Sigmoid colon (tissue), 7 donors: ENCODE measurements around the gene GDPD5. TPM values are rescaled to one million over a fixed set of nuclear protein-coding genes. Genes with fewer than 3 reads are reported as not detected.

Experiments used
- DNase-seq: peaks from one replicate; pipeline ENCODE4 v3.0.0-alpha.2; 2019
- H3K27ac ChIP-seq, 4 donors: fragments of 200-600 bp; sonication (generic); one replicate each; pipeline ENCODE4 v1.5.1; 2016 to 2019; ENCODE audit warnings: mild to moderate bottlenecking in 1 of 4
- H3K27me3 ChIP-seq, 3 donors: fragments of 200-600 bp; sonication (generic); one replicate each; pipeline ENCODE4 v1.5.1; 2019; ENCODE audit warnings: mild to moderate bottlenecking in 1 of 3
- H3K36me3 ChIP-seq, 4 donors: fragments of 200-600 bp; sonication (generic); one replicate each; pipeline ENCODE4 v1.5.1; 2016 to 2019
- H3K4me1 ChIP-seq, 4 donors: fragments of 200-600 bp; sonication (generic); one replicate each; pipeline ENCODE4 v1.5.1; 2017 to 2019
- H3K4me3 ChIP-seq, 4 donors: fragments of 200-600 bp; sonication (generic); one replicate each; pipeline ENCODE4 v1.5.1; 2017 to 2019; ENCODE audit warnings: mild to moderate bottlenecking in 2 of 4, moderate library complexity in 1 of 4
- H3K9me3 ChIP-seq, 4 donors: fragments of 200-600 bp in 3 of 4; sonication (generic) in 3 of 4; one replicate each; pipeline versions ENCODE4 v1.5.1 to v1.6.1; 2013 to 2019
- EP300 ChIP-seq, 4 donors: sonication (generic); formaldehyde crosslinking; IDR thresholded peaks; one replicate each; pipeline ENCODE4 v1.6.1; 2017; ENCODE audit warnings: antibody characterized with exemption in 4 of 4
- POLR2A ChIP-seq, 2 donors: fragments of 450-650 bp; IDR thresholded peaks; one replicate each; pipeline ENCODE4 v1.6.1; 2016; ENCODE audit warnings: antibody characterized with exemption in 2 of 2, mild to moderate bottlenecking in 2 of 2, moderate library complexity in 2 of 2
- POLR2AphosphoS5 ChIP-seq, 4 donors: sonication (generic); formaldehyde crosslinking; IDR thresholded peaks; one replicate each; pipeline ENCODE4 v1.6.1; 2017; ENCODE audit warnings: antibody characterized with exemption in 4 of 4
- WGBS, 2 donors: extraction: QIAGEN DNeasy Blood & Tissue Kit; methylation state at CpG; one replicate each; pipeline ENCODE4 v1.1.7; 2013; 5-methylcytosine and 5-hydroxymethylcytosine counted together
- intact Hi-C: fragments of 100-400 bp; cut with DNase I; formaldehyde crosslinking; loops from one replicate; pipeline ENCODE4 v1.15.1; 2023
- polyA plus RNA-seq, 3 donors: library from polyadenylated mRNA; stranded (reverse); fragments of 200-250 nt; gene quantifications; one replicate each; pipeline ENCODE4 v1.2.3, GENCODE V29; 2013
- total RNA-seq, 4 donors: library from RNA; depleted of rRNA; stranded (reverse); fragments of >200 nt; gene quantifications; one replicate each; pipeline ENCODE4 v1.1.0, GENCODE V29; 2016
- TF ChIP-seq, protein P1 (sequence below), 4 experiments: fragments of 450-650 bp in 3 of 4; fragments of 200-600 bp in 1 of 4; IDR thresholded peaks; one replicate each; pipeline ENCODE4 v1.5.1; 2016 to 2019; ENCODE audit warnings: antibody characterized with exemption in 4 of 4, mild to moderate bottlenecking in 3 of 4, moderate library complexity in 2 of 4
- donor health status: healthy with polysubstance abuse.
- donor health status: Bipolar disorder and iron deficiency.
- donor health status: healthy.

GDPD5 gene
- total and polyA plus RNA-seq, 7 donors: 2.4 to 8.1 (median 5.8) TPM; not detected in 1

- peaks cover 0 to 4% (median 0%) of the 10 kb centered on the region in 4 donors for H3K9me3 ChIP-seq
- H3K27ac ChIP-seq: peak overlapping the region in 1 of 4 donors; percentile 12
- H3K36me3 ChIP-seq: no peaks in the 10 kb centered on the region
- no peak for DNase-seq
- H3K4me1 ChIP-seq: peaks cover 0 to 29% (median 18%) of the 10 kb centered on the region in 4 donors
- intact Hi-C loops: no loop called here
- 20 to 30% methylated on average over 32 of the region's 32 CpGs for WGBS, 2 donors
- H3K27me3 ChIP-seq: peaks cover 9 to 49% (median 44%) of the 10 kb centered on the region in 3 donors
- H3K4me3 ChIP-seq: peak overlapping the region in 3 of 4 donors; percentile 36 to 47 (median 37)
- no peak for TF ChIP-seq POLR2A (IDR thresholded peaks at IDR 0.05)
- TF ChIP-seq, protein P1, sequence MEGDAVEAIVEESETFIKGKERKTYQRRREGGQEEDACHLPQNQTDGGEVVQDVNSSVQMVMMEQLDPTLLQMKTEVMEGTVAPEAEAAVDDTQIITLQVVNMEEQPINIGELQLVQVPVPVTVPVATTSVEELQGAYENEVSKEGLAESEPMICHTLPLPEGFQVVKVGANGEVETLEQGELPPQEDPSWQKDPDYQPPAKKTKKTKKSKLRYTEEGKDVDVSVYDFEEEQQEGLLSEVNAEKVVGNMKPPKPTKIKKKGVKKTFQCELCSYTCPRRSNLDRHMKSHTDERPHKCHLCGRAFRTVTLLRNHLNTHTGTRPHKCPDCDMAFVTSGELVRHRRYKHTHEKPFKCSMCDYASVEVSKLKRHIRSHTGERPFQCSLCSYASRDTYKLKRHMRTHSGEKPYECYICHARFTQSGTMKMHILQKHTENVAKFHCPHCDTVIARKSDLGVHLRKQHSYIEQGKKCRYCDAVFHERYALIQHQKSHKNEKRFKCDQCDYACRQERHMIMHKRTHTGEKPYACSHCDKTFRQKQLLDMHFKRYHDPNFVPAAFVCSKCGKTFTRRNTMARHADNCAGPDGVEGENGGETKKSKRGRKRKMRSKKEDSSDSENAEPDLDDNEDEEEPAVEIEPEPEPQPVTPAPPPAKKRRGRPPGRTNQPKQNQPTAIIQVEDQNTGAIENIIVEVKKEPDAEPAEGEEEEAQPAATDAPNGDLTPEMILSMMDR (IDR thresholded peaks at IDR 0.05): no peak
- TF ChIP-seq EP300 (IDR thresholded peaks at IDR 0.05): no peak
- TF ChIP-seq POLR2AphosphoS5 (IDR thresholded peaks at IDR 0.05): no peak
These were observed 94.8 kb downstream of the GDPD5 start for GRCh38 chr11:75430714-75431532.

DNA sequence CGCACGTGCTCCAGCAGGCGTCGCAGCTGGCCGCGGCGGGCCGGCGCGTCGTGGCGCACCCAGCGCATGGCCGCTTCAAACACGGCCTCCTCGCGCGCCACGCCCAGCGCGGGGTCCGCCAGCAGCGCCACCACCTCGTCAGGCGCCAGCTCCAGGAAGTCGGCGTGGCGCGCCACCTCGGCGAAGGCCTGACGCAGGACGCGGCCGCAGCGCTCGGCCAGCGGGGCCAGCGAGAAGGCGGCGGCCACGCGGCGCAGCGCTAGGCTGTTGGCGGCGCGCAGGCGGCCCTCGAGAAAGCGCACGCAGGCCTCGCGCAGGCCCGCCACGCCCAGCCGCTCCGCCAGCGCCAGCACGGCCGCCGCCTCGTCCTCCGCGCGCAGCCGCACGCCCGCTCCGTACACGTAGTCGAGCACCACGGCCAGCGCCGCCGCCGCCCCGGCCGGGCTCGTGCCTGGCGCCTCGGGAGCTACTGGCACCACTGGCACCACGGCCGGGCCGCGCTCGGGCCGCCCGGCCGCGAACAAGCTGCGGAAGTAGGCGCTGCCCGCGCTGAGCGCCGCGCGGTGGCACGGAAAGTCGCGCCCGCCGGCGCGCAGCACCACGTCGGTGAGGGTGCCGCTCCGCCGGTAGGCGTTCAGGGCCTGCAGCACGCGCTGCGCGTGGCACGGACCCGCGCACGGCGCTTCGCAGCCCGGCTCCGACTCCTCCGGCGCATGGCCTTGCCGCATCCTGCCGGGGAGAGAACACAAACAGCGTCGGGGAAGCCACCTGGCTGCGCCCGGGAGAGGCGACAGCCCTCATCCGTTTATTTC lies 95.6 kb downstream of the GDPD5 start:
- peak; percentile 65 for DNase-seq
- H3K9me3 ChIP-seq: peaks cover 0 to 4% (median 0%) of the 10 kb centered on the region in 4 donors
- no peak for TF ChIP-seq POLR2AphosphoS5 (IDR thresholded peaks at IDR 0.05)
- TF ChIP-seq EP300 (IDR thresholded peaks at IDR 0.05): no peak
- no peak for TF ChIP-seq POLR2A (IDR thresholded peaks at IDR 0.05)
- TF ChIP-seq, protein P1 (IDR thresholded peaks at IDR 0.05): no peak
- peaks cover 0 to 29% (median 18%) of the 10 kb centered on the region in 4 donors for H3K4me1 ChIP-seq
- H3K4me3 ChIP-seq: peak overlapping the region in 3 of 4 donors; percentile 36 to 47 (median 37)
- H3K27ac ChIP-seq: peak overlapping the region in 1 of 4 donors; percentile 12
- intact Hi-C loops: no loop called here
- WGBS, 2 donors: 1% methylated on average over 134 of the region's 134 CpGs
- no peaks in the 10 kb centered on the region for H3K36me3 ChIP-seq
- peaks cover 9 to 49% (median 44%) of the 10 kb centered on the region in 3 donors for H3K27me3 ChIP-seq

- Histone ChIP-seq H3K27ac (no peak overlapping the region), H3K36me3 (no peaks in the 10 kb centered on the region), H3K9me3 (peaks cover 0 to 4% (median 0%) of the 10 kb centered on the region in 4 donors), H3K4me3 (peak overlapping the region in 3 of 4 donors; percentile 36 to 47 (median 37)), H3K4me1 (peaks cover 0 to 29% (median 18%) of the 10 kb centered on the region in 4 donors), H3K27me3 (peaks cover 9 to 49% (median 44%) of the 10 kb centered on the region in 3 donors)
- TF ChIP-seq, protein P1 (IDR thresholded peaks at IDR 0.05): no peak
- TF ChIP-seq POLR2A (IDR thresholded peaks at IDR 0.05) (no peak), EP300 (IDR thresholded peaks at IDR 0.05) (no peak), POLR2AphosphoS5 (IDR thresholded peaks at IDR 0.05) (no peak)
- WGBS, 2 donors: 22 to 60% methylated on average over 25 of the region's 25 CpGs
- intact Hi-C loops: no loop called here
- DNase-seq: no peak
These were observed 96.2 kb downstream of the GDPD5 start for GRCh38 chr11:75429641-75429901.

- intact Hi-C loops: no loop called here
- 79 to 82% methylated on average over 16 of the region's 16 CpGs for WGBS, 2 donors
- H3K4me3 ChIP-seq: no peak overlapping the region
- DNase-seq: peak; percentile 61
- no peak overlapping the region for H3K27ac ChIP-seq
- H3K36me3 ChIP-seq: no peaks in the 10 kb centered on the region
- H3K27me3 ChIP-seq: peaks cover 9 to 49% (median 44%) of the 10 kb centered on the region in 3 donors
- H3K4me1 ChIP-seq: peaks cover 0 to 29% (median 18%) of the 10 kb centered on the region in 4 donors
- TF ChIP-seq, protein P1 (IDR thresholded peaks at IDR 0.05): no peak
- TF ChIP-seq POLR2A (IDR thresholded peaks at IDR 0.05) (no peak), POLR2AphosphoS5 (IDR thresholded peaks at IDR 0.05) (no peak), EP300 (IDR thresholded peaks at IDR 0.05) (no peak)
- peaks cover 0 to 4% (median 0%) of the 10 kb centered on the region in 4 donors for H3K9me3 ChIP-seq
These were observed 96.6 kb downstream of the GDPD5 start for GRCh38 chr11:75428989-75429640.
